Suppressor macrophage treated with lipopolysaccharide for 4 hours (primary cell): Measurements from ENCODE around the gene MMP15.
"Not testable (repeated sequence)": the region's sequence is repeated elsewhere in the genome, so short reads cannot be mapped to it uniquely, and the experiment has no call there.

ENCODE experiments used
- DNase-seq: peaks from one replicate; pipeline ENCODE4 v3.0.0-alpha.2; 2020

The MMP15 gene

DNA sequence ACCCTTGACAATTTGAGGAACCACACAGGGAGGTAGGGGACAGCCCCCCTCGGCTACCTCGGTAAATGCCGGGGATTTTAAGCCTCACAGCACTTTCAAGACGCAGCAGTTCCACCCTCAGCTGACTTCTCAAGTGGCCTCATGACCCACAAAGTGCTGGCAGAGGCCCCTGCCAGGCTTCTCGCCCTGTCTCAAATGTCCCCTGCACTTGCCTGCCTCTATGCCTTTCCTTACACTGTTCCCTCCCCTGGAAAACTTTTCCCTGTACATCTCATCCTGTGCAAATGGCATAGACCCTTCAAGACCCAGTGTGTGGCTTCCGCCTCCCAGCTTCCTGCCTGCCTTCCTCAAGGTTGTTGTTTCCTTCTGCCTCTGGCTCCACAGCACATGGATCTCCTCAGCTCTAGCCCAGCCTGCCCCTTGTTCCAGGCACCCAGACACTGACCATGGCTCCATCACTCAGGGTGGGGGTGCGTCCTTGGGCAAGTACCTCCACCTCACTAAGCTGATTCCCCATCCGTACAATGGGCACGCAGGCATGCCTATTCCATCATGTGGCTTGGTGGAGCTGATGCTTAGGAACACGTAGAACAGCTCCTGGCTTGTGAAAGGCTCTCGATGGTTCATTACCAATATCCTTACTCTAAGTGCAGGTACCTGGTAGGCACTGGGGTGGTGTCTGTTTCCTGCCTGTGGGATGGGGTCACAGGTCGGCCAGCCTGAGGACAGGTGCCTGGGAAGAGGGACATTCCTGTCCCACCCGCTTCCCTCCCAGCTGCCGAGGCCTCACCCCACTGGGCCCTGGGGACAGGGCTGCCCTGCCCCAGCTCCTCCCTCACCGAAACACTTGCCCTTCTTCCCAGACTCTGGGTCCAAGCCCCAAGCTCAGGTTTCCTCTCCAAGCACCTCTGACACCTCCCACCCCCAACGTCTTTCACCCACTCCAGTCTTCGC lies 24.0 kb downstream of the MMP15 start:
- DNase-seq, result no peak

DNA sequence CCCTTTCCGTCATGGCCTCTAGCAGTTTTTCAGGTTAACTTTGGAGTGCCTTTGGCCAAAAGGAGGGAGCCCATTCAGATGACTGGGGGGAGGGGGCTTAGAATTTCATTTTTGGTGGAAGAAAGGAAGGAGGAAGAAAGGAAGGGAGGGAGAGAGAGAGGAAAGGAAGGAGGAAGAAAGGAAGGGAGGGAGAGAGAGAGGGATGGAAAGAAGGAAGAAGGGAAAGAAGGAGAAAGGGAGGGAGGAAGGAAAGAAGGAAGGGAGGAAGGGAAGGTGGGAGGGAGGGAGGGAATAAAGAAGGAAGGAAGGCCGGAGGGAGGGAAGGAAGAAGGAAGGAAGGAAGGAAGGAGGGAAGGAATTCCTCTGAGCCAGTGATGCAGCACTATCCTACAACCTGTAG lies 25.7 kb downstream of the MMP15 start:
- DNase-seq, result no peak

DNA sequence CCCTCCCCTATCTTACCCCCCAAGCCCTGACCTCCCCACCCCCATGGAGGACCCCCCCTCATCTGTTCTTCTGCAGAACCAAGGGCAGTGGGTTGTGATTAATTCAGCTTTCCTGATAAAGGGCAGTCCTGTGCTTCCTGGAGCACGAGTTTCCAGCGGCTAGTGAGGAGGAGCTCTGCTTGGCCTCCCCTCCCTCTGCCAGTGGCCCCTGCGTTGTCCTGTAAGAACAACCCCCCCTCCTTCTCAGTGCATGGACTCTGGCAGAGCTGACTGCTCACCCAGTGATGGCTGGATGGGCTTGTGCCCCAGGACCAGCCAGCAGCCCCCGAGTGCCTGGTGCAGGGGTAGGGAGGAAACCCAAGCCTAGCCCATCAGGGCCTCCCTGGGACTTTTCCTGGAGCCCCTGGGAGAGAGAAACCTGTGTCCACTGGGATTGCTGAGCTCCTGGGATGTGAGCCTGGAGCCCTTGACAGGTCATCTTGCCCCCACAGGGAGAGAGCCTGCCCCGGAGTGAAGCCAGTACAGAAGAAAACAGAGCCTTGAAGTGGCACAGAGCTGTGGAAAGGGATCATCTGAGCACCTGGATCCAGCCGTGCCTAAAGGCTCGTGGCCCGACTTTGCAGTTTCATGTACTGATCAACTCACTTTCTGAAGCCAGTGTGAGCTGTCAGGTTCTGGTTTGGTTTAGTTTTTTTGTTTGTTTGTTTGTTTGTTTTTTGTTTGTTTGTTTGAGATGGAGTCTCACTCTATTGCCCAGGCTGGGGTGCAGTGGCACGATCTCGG lies 26.5 kb downstream of the MMP15 start:
- DNase-seq, result no peak

DNA sequence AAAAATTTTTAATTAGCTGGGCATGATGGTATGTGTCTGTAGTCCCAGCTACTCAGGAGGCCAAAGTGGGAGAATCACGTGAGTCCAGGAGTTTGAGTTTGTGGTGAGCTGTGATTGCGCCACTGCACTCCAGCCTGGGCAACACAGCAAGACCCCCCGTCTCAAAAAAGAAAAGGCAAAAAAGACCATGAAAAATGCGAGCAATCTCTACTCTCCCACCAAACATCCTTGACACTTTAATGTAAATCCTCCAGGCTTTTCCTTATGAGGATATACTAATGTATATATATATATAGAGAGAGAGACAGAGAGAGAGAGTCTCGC lies 28.1 kb downstream of the MMP15 start:
- no peak for DNase-seq

DNA sequence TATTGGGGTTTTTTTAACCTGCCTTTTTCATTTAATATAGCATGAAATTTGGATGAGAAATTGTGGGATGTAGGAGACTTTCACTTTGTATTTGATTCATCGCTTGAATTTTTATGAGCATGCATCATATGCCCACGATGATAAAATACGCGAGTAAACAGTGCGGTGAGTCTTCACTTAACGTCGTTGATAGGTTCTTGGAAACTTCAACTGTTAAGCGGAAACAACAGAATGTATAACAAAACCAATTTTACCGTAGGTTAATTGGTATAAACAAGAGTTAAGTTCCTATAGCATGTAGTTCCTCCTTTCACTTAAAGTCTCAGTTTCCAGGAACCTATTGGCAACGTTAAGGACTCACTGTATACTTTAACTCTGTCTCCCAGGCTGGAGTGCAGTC lies 28.7 kb downstream of the MMP15 start:
- DNase-seq, result no peak

DNA sequence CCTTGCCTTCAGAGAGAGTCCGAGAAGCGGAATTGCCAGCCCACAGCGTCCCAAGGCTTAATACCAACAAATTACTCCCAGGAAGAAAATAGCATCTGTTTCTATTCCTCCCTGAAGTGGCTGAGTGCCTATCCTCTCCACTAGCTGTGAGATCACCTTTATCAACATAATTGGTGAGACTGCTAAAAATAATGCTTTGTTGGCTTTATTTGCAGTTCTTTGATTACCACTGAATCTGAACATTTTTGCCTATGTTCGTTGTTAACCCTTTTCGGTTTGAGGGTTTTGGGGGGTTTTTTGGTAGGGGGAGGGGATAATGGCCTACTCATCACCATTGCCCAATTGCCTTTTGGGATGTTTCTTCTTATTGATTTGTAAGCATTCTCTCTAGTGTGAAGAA lies 31.0 kb downstream of the MMP15 start:
- no peak for DNase-seq

DNA sequence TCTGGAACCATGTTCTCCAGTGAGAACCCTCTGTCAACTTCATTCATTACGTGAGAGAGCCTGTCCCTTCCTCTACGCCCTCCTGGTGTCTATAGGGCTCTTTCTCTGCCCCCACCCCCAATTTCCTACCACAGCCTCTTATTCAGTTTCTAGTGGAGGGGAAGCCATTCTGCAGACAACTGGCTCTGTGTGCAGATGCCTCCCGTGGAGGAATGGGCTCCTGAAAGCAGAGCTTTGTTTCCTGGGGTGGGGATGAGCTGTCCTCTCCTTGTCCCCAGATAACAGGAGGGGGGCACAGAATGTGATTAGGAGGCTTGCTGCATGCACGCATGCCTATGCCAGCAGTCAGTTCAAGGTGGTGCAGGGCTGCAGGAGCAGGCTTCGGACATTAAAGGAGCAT lies 31.6 kb downstream of the MMP15 start:
- no peak for DNase-seq

DNA sequence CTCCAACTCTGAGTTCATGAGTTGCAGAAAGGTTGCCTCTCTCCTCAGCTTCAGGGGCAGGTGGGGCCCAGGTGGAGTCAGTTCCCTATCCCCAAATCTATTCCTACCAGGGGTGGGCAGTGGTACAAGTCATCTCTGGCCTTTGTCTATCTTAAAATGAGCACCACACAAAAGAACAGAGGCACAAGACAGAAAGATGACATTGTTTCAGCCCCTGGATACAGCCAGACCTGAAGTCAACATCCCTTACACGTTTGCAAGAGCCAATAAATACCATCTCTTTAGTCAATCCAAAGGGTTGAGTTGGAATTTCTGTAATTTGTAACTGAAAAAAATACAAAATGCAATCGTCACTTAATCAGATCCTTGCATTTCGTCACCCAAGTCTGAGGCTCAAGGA lies 32.2 kb downstream of the MMP15 start:
- DNase-seq, result no peak

DNA sequence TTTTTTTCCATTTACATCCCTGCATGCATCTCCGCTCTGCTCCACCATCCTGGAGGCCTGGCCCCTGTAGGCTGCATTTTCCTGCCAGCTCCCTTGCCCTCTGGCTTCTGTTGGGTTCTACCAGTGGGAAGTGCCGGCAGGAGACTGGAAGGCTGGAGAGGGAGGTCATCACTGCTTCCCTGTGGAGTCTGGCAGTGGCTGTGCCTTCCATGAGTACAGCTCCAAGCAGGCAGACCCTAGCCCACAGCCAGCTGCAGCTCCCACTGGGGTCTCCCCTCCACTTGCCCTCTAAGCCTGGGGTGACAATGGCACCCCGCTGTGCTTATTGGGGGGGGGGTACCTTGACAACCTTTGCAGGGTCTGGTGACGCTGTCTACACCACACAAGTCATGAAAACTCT lies 37.3 kb downstream of the MMP15 start:
- DNase-seq, result no peak

DNA sequence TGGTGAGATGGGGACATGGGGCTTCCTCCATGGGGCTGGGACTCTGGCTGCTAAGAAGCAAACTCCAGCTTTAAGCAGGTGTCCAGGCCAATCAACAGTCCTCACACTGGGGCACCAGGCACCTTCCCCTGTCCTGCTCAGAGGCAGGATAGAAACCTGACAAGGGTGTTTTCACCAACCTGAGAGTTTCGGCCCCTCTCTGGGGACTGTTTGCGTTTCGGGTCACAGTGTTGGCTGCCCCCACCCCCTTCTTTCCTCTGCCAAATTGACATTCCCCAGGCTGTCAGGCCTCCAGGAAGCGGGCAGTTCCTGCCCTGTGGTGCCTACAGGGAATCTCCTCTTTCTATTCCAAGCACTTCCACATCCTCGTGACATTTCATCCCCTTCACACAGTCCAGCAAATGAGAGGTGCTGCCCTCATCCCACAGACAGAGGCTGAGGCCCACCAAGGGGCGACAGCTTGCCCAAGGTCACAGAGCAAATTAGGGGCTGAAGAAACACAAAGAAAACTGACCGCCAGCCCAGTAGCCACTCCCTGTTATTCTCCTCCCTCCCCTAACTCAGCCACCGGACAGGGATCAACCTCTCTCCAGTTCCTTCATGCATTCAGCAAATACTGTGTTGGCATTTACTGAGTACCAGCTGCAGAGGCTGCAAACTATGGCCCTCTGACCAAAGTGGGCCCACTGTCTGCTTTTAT lies 38.0 kb downstream of the MMP15 start:
- DNase-seq, result no peak

DNA sequence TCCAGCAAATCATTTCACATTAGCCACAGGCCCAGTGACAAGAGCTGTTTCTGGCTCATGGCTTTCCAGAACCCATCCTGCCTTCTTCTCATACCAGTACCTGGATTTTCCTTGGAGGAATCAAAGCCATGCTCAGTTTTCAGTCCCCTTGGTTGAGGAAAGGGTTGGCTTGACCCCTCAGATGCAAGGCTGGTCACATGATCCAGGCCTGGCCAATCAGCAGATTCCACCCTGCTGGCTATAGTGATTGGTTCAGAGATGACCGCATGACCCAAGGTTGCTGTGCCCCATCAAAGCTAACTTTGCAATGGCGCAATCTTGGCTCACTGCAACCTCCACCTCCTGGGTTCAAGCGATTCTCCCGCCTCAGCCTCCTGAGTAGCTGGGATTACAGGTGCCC lies 45.0 kb downstream of the MMP15 start:
- DNase-seq, result no peak

DNA sequence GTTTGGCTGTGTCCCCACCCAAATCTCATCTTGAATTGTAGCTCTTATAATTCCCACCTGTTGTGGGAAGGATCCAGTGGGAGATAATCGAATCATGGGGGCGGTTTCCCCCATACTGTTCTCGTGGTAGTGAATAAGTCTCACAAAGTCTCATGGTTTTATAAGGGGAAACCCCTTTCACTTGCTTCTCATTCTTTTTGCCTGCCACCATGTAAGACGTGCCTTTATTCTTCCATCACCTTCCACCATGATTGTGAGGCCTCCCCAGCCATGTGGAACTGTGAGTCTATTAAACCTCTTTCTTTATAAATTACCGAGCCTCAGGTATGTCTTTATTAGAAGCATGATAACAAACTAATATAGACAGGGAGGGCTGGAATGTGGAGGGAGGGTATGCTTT lies 46.6 kb downstream of the MMP15 start:
- DNase-seq, result not testable (repeated sequence)

DNA sequence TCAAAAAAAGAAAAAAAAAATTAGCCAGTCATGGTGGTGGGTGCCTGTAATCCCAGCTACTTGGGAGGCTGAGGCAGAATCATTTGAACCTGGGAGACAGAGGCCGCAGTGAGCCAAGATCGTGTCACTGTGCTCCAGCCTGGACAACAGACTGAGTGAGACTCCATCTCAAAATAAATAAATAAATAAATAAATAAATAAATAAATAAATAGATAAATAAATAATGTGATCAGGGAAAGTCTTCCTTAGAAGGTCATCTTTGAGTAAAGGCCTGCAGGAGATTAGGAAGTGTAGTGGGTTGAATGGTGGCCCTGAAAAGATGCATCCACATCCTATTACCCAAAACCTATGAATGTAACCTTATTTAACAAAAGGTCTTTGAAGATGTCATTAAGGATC lies 47.5 kb downstream of the MMP15 start:
- not testable (repeated sequence) for DNase-seq

DNA sequence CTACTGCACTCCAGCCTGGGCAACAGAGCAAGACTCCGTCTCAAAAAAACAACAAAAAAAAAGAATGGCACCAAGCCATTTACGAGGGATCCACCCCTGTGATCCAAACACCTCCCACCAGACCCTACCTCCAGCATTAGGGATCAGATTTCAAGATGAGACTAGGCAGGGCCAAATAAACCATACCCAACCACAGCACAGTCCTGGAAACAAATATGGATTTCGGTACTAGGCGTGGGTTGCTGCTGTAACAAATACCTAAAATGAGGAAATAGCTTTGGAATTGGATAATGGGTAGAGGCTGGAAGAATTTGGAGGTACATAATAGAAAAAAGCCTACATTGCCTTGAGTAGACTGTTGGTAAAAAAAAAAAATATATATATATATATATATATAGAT lies 49.1 kb downstream of the MMP15 start:
- DNase-seq, result no peak

DNA sequence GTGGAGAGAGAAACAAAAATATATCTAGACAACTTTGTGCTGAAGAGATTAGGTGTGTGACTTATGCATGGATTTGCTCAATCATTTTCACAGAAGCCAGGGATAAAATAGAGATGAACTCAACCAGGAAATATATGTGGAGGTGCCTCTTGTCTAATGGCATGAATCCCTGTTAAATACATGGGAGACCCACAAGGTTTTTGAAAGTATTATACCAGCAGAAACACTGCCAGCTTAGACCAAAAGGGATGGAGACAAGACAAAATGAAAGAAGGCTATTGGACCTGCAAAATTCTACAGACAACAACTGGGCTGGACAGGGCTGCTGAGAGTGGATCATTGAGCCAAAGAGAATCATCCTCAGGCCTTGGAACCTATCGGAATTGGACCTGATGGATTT lies 51.0 kb downstream of the MMP15 start:
- no peak for DNase-seq

DNA sequence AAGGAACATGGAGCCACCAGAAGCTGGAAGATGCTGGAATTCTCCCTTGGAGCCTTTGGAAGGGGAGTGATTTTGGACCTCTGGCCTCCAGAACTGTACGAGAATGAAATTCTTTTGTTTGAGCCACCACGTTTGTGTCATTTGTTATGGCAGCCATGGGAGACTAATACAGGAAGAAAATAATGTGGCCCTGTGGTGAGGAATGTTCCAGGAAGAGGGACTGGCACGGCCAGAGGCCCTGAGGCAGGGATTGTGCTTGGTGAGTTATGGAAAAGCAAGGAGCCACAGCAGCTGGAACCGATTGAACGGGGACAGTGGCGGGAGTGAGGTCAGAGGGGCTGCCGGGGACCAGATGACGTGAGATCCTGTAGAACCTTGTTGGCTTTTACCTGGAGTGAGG lies 52.2 kb downstream of the MMP15 start:
- DNase-seq, result no peak

DNA sequence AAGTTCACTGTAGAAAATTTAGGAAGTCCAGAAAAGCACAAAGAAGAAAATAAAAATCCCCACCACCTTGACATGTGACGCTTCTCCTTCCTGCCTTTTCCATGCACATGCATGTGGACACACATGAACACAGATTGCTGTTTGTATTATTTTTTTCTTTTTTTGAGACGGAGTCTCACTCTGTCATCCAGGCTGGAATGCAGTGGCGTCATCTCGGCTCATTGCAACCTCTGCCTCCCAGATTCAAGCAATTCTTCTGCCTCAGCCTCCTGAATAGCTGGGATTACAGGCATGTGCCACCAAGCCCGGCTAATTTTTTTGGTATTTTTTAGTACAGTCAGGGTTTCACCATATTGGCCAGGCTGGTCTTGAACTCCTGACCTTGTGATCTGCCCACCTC lies 55.1 kb downstream of the MMP15 start:
- DNase-seq, result not testable (repeated sequence)

DNA sequence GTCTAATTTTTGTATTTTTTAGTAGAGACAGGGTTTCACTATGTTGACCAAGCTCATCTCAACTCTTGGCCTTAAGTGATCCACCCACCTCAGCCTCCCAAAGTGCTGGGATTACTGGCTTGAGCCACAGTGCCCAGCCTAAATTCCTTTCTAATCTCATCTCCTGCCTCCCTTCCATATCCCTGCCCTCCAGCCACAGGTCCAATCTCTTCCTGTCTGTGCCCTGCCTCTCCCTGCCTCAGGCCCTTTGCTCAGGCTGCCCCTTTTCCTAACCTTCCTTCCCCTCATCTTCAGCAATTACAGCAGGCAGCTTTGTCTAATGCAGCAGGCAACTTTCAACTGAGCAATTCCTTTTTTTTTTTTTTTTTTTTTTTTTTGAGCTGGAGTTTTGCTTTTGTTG lies 56.8 kb downstream of the MMP15 start:
- no peak for DNase-seq

DNA sequence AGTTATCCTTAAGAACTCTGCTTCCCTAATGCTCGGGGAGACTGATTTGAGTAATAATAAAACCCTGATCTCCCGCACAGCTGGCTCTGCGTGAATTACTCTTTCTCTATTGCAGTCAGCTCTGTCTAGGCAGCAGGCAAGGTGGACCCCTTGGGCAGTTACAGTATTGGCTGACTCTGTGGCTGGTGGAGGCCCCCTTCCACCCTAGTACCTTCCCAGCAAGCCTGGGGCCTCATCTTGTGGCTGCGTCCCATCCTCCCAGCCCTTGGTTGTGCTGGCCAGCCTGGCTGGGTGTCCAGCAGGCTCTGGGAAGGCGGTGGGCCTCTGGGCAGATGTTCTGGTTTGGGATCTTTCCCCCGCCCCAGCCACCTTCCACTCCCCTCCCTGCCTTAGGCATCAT lies 59.1 kb downstream of the MMP15 start:
- no peak for DNase-seq

DNA sequence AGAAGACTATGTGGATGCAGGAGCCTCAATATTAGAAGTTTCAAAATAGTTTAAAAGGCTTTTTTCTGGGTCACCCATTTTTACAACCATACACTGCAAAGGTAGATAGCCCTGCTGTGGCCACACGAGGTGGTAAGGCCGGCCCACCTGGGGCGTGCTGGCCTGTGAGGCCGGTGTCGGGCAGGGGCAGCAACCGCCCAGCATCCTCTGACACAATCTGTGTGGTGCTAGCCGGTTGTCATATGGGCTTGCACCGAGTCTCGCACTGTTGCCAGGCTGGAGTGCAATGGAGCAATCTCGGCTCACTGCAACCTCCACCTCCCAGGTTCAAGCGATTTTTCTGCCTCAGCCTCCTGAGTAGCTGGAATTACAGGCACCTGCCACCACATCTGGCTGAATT lies 59.6 kb downstream of the MMP15 start:
- no peak for DNase-seq

DNA sequence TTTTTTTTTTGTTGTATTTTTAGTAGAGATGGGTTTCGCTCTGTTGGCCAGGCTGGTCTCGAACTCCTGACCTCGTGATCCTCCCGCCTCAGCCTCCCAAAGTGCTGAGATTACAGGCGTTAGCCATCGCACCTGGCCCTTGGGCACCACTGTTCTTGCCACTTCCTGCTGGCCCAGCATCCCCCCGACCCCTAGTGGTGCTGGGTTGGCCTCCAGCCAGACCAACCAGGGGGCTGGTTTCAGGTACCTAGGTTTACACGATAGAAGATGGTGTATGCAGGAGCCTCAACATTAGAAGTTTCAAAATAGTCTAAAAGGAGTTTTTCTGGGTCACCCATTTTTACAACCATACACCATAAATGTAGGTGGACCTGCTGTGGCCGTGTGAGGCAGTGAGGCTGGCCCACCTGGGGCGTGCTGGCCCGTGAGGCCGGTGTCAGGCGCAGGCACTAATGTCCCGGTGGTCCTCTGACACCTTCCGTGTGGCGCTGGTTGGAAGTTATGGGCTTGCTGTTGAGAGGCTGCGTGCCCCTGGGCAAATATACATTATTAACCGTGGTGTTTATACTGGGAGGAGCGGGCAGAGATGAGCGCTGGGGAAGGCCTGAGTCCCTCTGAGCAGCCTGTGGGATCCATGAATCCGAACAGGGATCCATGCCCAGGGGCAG lies 60.2 kb downstream of the MMP15 start:
- DNase-seq, result no peak

DNA sequence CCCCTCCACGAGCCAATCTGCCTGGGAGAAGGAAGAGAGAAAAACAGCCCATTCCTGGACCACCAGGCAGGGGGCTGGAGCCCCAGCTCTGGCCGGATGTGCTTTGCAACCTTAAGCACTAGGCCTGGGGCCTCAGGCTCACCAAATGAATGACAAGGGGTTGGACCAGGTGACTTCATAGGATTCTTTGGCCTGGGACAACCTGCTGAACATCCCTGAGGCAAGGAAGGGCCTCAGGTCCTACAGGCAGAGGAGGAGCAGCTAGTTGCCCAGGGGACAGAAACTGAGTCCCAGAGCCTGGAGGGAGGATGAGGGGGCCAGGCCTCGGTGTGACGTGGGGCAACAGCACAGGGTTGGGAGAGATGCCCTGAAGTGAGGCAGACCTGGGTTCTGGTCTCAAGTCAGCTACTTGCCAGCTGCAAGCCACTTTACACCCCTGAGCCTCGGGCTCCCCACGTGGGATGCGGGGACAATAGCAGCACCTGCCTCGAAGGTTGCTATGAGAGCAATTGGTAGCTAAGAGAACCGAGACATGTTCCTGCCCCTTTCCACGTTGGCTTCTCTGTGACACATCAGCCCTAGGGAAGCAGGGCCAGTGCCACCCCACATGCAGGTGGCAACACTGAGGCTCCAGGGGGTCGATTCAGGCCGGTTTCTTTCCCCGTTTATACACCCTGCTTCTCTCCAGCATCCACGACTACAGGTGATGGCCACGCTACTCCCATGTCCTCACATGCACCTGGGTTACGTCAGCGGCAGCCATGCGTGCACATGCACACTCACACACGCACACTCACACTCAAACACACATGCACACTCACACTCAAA lies 61.0 kb downstream of the MMP15 start:
- no peak for DNase-seq
